ENCODE measurements around the gene GKN2. TPM values are rescaled to one million over a fixed set of nuclear protein-coding genes. Genes with fewer than 3 reads are reported as not detected.

Gene GKN2
- total RNA-seq, 2 experiments from 2014 or later: not detected

Other genes starting within 250 kb of the GKN2 start
- 100 to 1,000 TPM in 1 of 2 experiments, 10 to 100 TPM in 1; 90.2 to 126 TPM for gene ARHGAP25, start 218.1 kb downstream of the GKN2 start, total RNA-seq
- not detected for gene BMP10, start 81.5 kb downstream of the GKN2 start, total RNA-seq
- not detected for gene GKN1, start 21.7 kb upstream of the GKN2 start, total RNA-seq
- under 1 TPM in 1 of 2 experiments, not detected in 1; 0.23 TPM for gene ANTXR1, start 60.3 kb upstream of the GKN2 start, total RNA-seq